Activated CD8-positive, alpha-beta T cell treated with anti-CD3 and anti-CD28 coated beads for 36 hours (primary cell): ENCODE results near the gene CTXND1. TPM values are rescaled to one million over a fixed set of nuclear protein-coding genes. Genes with fewer than 3 reads are reported as not detected.

Experiments
- ATAC-seq: fragments of 200-7000 bp; cut with Tn5 transposase; one replicate; pipeline ENCODE4 v1.10.0; 2021; ENCODE audit warnings: mild to moderate bottlenecking, moderate library complexity
- CTCF ChIA-PET: fragments of 350-600 bp; sonication (Branson Sonifier 250); formaldehyde crosslinking; loops from one replicate; lab custom pipeline; 2021; ENCODE audit warnings: antibody characterized with exemption; lab: Charles Lee
- POLR2A ChIA-PET: fragments of 350-600 bp; sonication (Branson Sonifier 250); formaldehyde crosslinking; loops from one replicate; lab custom pipeline; 2021; ENCODE audit warnings: antibody characterized with exemption; lab: Charles Lee
- DNase-seq: peaks from one replicate; pipeline ENCODE4 v3.0.0-alpha.2; 2020
- H3K27ac Mint-ChIP-seq: one replicate; pipeline ENCODE4 v1.8.0; 2021; ENCODE audit warnings: mild to moderate bottlenecking, mixed read lengths
- H3K27me3 Mint-ChIP-seq: one replicate; pipeline ENCODE4 v1.8.0; 2021; ENCODE audit warnings: mixed read lengths
- H3K36me3 Mint-ChIP-seq: one replicate; pipeline ENCODE4 v1.8.0; 2021; ENCODE audit warnings: low read depth, mixed read lengths
- H3K4me1 Mint-ChIP-seq: one replicate; pipeline ENCODE4 v1.8.0; 2021; ENCODE audit warnings: low read depth, mixed read lengths
- H3K4me3 Mint-ChIP-seq: one replicate; pipeline ENCODE4 v1.8.0; 2021; ENCODE audit warnings: mild to moderate bottlenecking, moderate library complexity, mixed read lengths
- H3K9me3 Mint-ChIP-seq: one replicate; pipeline ENCODE4 v1.8.0; 2021; ENCODE audit warnings: mixed read lengths
- CTCF ChIP-seq: fragments of 200-600 bp; IDR thresholded peaks from one replicate; pipeline ENCODE4 v1.8.0; 2022; ENCODE audit warnings: antibody characterized with exemption, mild to moderate bottlenecking
- intact Hi-C: fragments of 100-400 bp; cut with micrococcal nuclease; formaldehyde crosslinking; loops from one replicate; pipeline ENCODE4 v1.10.0; 2022
- total RNA-seq, 2 experiments: library from RNA; stranded (reverse); gene quantifications; one replicate each; pipeline ENCODE4 v1.2.3, GENCODE V29; 2021

CTXND1 gene
- total RNA-seq, 2 experiments from 2014 or later: not detected

- TF ChIP-seq CTCF: no peak
- H3K27me3 Mint-ChIP-seq: peaks cover 10% of the 10 kb centered on the region
- H3K4me1 Mint-ChIP-seq: no peaks in the 10 kb centered on the region
- no peak for ATAC-seq
- POLR2A ChIA-PET: no interaction called here
- no peak overlapping the region for H3K4me3 Mint-ChIP-seq
- H3K27ac Mint-ChIP-seq: no peak overlapping the region
- no peaks in the 10 kb centered on the region for H3K9me3 Mint-ChIP-seq
- intact Hi-C loops: no loop called here
- H3K36me3 Mint-ChIP-seq: no peaks in the 10 kb centered on the region
- CTCF ChIA-PET: interaction anchor here (1.0 kb wide), 1 partner anchor 9 kb away, joined by 3 read pairs; no protein-coding TSS in a partner anchor
- DNase-seq: no peak
Observed at GRCh38 chr15:80275961-80276360, 23.9 kb upstream of the CTXND1 start.

GRCh38 chr15:80274996-80275395, 23.0 kb upstream of the CTXND1 start:
- Mint-ChIP-seq H3K27ac (no peak overlapping the region), H3K27me3 (peaks cover 10% of the 10 kb centered on the region), H3K4me3 (no peak overlapping the region), H3K4me1 (no peaks in the 10 kb centered on the region), H3K9me3 (no peaks in the 10 kb centered on the region), H3K36me3 (no peaks in the 10 kb centered on the region)
- ChIA-PET CTCF (interaction anchor here (0.6 to 0.7 kb wide), 3 partner anchors 14 to 324 kb away, joined by 3 read pairs; no protein-coding TSS in a partner anchor), POLR2A (interaction anchor here (0.9 kb wide), 1 partner anchor 8 kb away, joined by 3 read pairs; no protein-coding TSS in a partner anchor)
- ATAC-seq (no peak), DNase-seq (no peak)
- no peak for TF ChIP-seq CTCF
- intact Hi-C loops: no loop called here

DNA sequence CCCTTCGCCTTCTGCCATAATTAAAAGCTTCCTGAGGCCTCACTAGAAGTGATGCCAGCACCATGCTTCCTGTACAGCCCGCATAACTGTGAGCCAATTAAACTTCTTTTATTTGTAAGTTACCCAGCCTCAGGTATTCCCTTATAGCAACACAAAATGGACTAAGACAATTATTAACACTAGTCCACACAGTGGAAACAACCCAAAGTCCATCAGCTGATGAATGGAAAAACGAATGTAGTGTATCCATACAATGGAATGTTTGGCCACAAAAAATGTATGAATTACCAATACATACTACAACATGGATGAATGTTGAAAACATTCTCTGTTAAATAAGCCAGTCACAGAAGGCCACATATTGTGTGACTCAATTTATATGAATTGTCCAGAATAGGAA, 22.5 kb upstream of the CTXND1 start:
- Mint-ChIP-seq H3K4me1 (no peaks in the 10 kb centered on the region), H3K4me3 (no peak overlapping the region), H3K27ac (no peak overlapping the region), H3K27me3 (peaks cover 10% of the 10 kb centered on the region), H3K36me3 (no peaks in the 10 kb centered on the region), H3K9me3 (no peaks in the 10 kb centered on the region)
- CTCF ChIA-PET: interaction anchor here (0.6 kb wide), 1 partner anchor 325 kb away, joined by 3 read pairs; no protein-coding TSS in a partner anchor
- ATAC-seq (no peak), DNase-seq (no peak)
- POLR2A ChIA-PET: interaction anchor here (0.9 kb wide), 1 partner anchor 8 kb away, joined by 3 read pairs; no protein-coding TSS in a partner anchor
- intact Hi-C loops: no loop called here
- TF ChIP-seq CTCF: no peak

DNA sequence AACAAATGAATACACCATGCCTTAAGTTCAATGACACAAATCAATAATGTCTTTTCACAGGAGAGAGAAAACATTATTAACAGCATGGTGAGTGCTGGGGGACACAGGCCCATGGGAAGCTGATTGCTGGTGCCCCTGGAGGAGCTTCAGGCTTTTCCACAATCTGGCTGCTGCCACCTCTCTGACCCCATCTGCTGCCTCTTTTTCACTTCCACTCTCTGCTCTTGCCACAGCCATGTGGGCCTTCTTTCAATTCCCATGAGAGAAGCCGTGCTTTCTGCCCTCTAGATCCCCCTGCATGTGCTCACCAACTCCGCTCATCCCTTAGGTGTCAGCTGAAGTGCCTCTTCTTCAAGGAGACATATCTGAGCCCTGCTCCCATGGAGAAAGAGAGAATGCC, 21.0 kb upstream of the CTXND1 start:
- Mint-ChIP-seq H3K36me3 (no peaks in the 10 kb centered on the region), H3K4me1 (no peaks in the 10 kb centered on the region), H3K4me3 (no peak overlapping the region), H3K27me3 (peaks cover 17% of the 10 kb centered on the region), H3K9me3 (no peaks in the 10 kb centered on the region), H3K27ac (no peak overlapping the region)
- POLR2A ChIA-PET: no interaction called here
- no peak for DNase-seq
- intact Hi-C loops: no loop called here
- no peak for ATAC-seq
- CTCF ChIA-PET: interaction anchor here (1.0 kb wide), 1 partner anchor 33 kb away, joined by 3 read pairs; no protein-coding TSS in a partner anchor
- no peak for TF ChIP-seq CTCF

DNA sequence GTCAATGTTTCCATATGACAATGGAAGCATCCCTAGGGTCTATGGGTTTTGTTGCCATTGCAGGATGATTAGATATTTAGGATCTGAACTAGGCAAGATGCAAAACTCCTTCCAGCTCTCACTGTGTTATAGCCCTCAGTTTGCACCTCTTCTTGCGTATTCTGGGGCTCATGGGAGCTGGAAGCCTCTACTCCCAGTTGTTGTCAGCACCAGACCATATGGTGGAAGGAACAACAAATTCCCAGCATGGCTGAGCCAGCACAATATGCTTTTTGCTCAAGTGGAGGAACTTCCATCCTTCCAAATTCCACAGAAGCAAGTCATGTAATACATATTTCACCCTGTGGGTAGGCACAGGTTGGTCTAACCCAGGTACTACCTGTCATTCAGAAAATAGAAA, 18.5 kb upstream of the CTXND1 start:
- Mint-ChIP-seq H3K36me3 (no peaks in the 10 kb centered on the region), H3K27ac (no peak overlapping the region), H3K27me3 (peaks cover 19% of the 10 kb centered on the region), H3K4me1 (no peaks in the 10 kb centered on the region), H3K4me3 (no peak overlapping the region), H3K9me3 (no peaks in the 10 kb centered on the region)
- no peak for DNase-seq
- ChIA-PET CTCF (interaction anchor here (1.0 kb wide), 1 partner anchor 30 kb away, joined by 3 read pairs; no protein-coding TSS in a partner anchor), POLR2A (no interaction called here)
- TF ChIP-seq CTCF: no peak
- no peak for ATAC-seq
- intact Hi-C loops: no loop called here
